IPS-11a (cell line): ENCODE results near the gene BZW1.
A peak's percentile ranks its signal among the peaks of the same experiment; 100 is the strongest.

Experiments used
- H3K4me3 ChIP-seq: one replicate; pipeline ENCODE4 v1.5.1; 2013; ENCODE audit warnings: low read depth, low read length, control low read depth

Gene BZW1

DNA sequence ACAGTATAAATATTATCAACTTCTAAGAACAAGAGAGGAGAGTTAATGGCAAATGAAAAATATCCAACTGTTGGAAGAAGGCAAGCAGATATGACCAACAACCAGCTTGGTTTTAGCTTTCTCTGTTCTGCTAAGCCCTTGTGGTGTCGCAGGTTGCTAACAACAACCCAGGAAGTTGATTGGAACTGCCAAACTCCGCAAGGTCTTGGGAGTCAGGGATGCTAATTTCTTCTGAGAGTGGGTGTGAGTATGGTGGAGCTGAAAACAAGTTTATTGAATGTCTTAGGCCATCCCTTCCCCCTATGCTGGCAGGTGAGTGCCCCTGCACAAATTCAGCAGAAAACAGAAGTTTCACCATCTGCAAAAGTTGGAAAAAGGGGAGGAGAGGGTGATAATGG lies 17.5 kb downstream of the BZW1 start:
- no peak overlapping the region for H3K4me3 ChIP-seq

DNA sequence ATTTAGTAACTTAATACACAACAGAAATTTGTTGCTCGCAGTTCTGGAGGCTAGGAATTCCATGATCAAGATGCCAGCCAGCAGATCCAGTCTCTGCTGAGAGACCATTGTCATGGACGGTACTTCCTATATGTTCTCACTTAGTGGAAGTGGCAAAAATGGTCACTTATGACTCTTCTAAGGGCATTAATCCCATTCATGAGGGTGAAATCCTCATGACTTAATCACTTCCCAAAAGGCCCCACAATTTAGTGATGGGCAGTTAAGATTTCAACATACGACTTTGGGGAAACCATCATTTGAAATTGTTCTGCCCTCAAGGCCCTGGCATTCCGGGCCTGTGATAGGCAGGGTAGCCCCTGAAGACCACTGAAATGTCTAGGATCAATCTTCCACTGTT lies 23.0 kb downstream of the BZW1 start:
- no peak overlapping the region for H3K4me3 ChIP-seq

DNA sequence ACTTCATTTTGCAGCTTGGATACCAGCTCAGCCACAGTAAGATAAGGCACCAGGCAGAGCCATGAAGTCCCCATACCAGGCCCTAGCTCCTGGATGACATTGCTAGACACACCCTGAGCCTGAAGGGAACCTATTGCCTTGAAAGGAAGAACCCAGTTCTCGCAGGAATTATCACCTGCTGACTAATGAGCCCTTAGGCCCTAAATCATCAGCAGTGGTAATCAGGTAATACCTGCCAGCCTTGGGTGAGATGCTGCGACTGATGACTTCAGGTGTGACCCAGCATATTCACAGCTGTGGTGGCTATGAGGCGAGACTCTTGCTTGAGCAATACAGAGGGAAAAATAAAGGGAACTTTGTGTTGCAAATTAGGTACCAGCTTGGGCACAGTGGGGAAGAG lies 27.8 kb downstream of the BZW1 start:
- no peak overlapping the region for H3K4me3 ChIP-seq

DNA sequence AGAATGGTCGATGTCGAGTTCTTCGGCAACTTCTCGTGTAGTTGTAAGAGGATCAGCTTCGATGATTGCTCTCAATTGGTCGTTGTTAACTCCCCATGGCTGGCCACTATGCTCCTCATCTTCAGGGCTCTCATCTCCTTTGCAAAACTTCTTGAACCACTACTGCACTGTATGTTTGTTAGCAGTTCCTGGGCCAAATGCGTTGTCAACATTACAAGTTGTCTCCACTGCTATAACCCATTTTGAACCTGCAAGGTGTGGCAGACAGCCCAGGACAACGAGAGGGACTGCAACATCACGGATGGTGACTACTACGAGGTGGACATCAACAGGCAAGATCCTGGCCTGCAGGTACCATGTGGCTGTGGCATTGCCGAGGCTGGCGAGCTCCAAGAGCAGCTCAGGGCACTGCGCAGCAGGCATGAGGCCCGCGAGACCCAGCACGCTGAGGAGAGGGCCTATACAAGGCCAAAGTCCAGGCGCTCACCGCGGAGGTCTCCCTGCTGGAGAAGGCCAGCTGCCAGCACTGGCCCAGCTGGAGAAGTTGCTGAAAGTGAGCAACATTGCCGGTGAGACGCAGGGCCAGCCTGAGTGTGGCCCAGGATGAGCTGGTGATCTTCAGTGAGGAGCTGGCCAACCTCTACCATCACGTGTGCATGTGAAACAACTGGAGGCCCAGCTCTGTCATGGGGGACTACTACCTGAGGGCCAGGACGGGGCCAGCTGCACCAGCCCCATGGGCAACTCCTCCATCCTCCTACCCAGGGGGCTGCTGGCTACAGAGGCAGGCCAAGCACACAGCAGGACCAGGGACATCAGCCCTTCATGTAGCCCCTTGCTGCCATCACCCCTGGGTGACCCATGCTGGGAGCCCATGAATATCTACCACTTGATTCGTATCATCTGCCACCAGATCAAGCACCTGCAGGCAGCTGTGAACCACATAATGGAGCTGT lies 32.6 kb downstream of the BZW1 start:
- no peak overlapping the region for H3K4me3 ChIP-seq

DNA sequence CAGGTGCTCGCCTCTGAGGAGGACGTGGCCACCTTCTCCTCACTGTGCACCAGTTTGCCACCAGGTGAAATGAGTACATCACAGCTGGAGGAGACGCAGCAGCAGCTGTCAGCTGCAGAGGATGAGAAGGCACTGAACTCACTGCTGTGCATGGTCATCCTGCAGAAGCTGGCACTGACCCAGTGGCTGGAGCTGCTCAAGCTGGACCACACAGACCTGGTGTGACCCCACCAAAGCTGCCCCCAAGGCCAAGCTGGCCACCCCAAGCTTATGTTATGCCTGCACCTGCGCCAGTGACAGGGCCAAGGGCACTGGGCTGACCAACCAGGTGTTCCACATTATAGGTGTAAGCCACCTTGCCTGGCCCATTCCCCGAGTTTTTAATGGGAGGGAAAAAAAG lies 33.5 kb downstream of the BZW1 start:
- no peak overlapping the region for H3K4me3 ChIP-seq

DNA sequence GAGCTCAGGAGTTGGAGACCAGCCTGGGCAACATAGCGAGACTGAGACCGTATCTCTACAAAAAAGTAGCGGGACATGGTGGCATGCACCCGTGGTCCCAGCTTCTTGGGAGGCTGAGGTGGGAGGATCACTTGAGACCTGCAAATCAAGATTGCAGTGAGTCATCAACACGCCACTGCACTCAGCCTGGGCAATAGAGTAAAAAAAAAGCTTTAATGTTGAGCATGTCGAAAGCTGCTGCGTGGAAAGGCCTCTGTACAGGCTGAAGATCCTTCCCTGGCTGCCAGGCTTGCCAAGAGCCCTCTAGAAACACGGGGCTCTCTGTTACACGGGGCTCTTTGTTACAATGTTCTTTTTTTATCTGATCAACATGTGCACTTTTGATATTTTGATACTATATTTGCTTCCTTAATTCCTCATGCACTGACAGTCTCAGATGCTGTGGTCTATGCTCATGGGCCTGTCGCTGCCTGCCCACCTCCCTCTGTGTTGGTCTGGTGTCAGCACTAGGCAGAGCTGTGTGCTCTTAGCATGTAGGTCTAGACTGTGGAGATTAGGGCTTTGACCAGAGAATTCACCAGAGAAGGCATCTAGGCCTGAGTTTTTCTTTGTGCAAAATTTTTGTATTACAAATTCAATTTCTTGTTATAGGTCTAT lies 34.1 kb downstream of the BZW1 start:
- no peak overlapping the region for H3K4me3 ChIP-seq

DNA sequence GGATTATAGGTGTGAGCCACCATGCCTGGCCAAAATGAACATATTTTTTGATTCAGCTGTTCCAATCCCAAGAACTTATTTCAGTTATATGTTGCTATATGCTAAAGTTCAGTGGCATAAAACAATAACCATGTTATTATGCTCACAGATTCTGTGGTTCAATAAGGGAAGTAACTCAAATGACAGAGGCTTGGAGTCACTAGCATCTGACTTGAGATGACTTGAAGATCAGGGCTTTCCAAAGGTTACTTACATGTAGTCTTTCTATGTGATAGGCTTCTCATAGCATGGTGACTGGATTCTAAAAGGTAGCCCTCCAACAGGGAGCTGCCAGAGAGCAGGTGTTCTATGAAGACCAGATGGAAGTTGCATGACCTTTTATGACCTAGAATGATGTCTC lies 35.6 kb downstream of the BZW1 start:
- no peak overlapping the region for H3K4me3 ChIP-seq

DNA sequence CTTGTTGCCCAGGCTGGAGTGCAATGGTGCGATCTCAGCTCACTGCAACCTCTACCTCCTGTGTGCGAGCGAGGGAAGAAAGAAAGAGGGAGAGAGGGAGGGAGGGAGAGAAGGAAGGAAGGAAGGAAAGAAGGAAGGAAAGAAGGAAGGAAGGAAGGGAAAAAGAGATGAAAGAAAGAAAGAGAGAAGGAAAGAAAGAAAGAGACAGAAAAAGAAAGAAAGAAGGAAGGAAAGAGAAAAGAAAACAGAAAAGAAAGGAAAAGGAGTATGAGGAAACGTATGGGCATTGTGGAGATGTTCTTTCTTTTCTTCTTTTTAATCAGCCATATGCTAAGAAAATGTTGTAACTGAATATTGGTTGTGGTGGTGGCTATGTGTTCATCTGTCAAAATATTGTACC lies 36.2 kb downstream of the BZW1 start:
- no peak overlapping the region for H3K4me3 ChIP-seq

DNA sequence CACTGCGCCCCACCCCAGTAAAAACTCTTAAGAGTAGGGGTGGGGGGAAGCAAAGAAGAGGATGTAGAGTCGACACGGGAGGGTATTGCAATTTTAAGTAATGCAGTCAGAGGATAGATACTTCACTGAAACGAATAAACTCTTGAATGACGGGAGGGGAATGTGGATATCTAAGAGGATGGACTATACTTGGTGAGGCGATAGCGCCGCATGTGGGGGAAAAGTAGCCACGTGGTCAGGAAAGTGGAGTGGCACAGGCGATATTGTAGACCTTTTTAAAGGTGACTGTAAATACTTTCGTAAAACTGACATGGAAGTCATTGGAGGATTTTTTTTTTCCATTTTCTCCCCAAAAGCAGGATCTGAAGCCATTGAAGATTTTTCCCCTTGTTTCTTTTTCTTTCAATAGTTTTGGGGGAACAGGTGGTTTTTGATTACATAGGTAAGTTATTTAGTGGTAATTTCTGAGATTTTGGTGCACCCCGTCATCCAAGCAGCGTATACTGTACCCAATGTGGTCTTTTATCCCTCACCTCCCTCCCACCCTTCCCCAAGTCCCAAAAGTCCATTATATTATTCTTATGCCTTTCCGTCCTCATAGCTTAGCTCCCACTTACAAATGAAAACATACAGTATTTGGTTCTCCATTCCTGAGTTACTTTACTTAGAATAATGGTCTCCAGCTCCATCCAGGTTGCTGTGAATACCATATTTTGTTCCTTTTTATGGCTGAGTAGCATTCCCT lies 39.0 kb downstream of the BZW1 start:
- H3K4me3 ChIP-seq, result no peak overlapping the region

DNA sequence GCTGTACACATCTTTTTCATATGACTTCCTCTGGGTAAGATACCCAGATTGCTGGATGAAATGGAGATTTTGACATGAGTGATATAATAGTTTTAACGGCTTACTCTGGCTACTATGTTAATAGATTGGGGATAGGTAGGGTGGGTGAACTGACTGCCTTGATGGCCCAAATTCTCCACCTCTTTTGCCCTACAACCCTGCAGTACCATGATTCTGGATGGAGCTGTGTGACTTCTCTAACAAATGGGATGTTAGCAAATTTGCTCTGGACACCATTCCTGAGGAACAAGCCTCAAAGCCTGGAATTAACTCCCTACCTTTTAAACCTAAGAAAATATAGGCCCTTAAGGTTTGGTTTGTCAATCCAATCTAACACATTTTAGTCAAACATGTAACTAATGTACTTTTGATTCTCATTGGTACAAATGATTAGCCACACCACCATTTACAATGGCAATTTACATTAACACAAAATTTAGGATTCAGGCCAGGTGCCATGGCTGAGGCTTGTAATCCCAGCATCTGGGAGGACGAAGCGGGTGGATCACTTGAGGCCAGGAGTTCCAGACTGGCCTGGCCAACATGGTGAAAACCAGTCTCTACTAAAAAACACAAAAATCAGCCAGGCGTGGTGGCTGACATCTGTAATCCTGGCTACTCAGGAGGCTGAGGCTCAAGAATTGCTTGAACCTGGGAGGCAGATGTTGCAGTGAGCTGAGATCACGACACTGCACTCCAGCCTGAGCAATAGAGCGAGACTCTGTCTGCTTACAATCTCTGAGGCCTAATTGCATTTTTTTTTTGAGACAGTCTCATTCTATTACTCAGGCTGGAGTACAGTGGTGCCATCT lies 39.9 kb downstream of the BZW1 start:
- H3K4me3 ChIP-seq, result no peak overlapping the region

DNA sequence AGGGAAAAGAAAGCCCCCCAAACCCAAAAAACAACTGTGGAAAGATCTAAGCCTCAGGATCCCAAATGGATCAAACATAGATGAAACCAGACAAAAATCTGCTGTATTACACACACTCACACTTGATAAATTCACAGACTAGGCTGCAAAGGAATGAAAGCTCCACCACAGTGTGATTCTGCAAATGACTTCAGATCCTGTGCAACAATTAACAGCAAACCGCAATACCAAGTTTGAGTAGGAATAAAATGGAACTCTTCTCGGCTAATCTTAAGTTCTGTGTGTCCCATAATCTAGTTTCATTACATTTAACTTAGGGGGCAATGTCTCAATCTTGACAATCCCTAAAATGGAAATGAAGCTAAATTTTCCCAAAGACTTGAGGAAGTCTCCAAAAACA lies 40.9 kb downstream of the BZW1 start:
- H3K4me3 ChIP-seq, result no peak overlapping the region

DNA sequence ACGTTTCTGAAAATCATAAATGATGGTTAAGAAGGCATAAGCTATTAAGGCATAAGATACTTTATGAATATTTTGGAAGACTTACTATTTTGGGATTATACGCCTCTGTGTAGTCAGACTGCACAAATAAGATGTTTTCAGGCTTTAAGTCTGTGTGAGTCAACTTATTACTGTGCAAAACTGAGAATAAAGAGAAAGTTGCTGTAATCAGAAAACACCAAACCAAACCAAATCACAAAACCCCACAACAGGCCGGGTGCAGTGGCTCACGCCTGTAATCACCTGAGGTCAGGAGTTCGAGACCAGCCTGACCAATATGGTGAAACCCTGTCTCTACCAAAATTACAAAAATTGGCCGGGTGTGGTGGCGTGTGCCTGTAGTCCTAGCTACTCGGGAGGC lies 45.1 kb downstream of the BZW1 start:
- no peak overlapping the region for H3K4me3 ChIP-seq

DNA sequence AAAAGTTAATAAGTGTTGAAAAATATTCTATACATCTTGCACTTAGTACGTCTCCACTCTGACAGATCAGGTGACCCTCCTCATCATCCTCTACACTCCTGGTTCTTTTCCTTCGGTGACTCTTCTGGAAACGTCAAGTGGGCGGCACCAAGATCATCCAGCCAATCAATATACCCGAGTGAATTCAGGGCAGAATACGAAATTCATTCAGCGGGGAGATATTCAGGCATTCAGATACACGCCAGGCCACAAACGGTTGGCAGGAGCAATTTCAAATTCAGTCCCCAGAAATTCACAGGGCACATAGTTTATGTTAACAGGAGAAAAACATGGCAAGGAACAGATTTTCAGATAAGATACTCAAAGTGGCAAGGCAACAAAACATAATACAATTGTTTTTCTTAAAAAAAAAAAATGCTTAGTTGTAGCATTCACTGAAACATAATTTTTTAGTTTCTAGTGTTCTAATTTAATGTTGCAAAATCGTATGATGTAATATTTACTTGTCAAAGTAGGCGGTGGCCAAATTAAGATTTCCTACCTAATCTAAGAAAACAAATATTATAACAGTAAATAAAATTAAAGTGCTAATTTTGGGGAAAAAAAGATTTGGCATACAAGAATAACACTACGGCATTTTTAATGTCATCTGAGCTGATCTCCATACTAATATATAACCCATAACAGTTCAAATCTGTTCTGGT lies 48.5 kb downstream of the BZW1 start:
- no peak overlapping the region for H3K4me3 ChIP-seq

DNA sequence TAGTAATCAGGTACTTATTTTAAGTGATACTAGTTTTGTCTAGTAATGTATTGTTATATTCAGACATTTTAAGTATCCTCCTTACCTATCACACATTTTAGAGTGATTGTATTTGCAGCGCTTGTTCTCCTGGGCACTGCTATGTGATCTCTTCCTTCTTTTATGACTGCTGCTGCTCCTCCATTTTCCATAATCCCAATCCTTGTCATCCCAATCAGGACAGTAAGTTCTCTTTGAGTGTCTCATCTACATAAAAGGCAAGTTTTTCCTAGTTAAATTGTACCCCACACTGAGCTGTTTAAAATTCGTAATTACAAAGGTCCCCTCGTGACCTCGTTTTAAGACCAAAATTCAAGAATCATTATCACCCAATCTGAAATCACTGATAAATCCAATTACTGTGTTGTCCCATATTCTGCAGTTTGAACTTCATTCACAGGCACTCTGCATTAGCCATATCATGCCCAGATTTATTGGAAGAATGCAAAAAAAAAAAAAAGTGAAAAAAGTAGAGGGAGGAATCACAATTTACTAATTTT lies 50.0 kb downstream of the BZW1 start:
- no peak overlapping the region for H3K4me3 ChIP-seq

DNA sequence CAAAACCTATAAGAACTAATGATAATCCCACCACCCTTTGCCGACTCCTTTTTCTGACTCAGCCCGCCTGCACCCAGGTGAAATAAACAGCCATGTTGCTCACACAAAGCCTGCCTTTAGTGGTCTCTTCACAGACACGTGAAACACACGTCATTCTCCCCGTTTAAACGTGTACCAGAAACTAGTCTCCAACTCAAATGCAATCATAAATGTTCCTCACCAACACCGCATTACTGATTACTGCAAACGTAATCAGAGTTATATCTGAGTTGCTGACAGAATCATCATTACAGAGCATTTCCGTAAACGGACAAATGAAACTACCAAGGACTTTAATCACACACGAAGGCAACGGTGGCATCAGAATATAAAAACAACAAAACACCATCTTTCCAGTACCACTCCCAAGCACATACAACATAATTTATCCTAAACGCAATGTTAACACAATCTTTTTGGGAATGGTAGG lies 50.9 kb downstream of the BZW1 start:
- peak overlapping the region; percentile 100 for H3K4me3 ChIP-seq

DNA sequence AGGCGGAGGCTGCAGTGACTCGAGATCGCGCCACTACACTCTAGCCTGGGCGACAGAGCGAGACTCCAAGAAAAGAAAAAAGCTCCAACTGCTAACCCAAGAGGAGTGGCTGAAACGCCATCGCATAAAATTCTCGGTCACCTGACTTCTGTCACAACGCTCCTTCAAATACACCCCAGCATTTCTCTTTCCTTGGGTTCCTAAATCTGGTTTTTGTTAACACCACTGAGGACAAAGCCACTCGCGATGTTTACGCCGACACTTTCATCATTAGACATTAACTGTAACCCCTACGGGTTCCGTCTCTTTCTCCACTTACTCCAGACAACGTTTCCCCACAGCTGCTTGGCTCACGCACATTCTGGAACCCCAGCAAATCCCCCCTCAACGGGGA lies 52.1 kb downstream of the BZW1 start:
- H3K4me3 ChIP-seq, result peak overlapping the region; percentile 100

DNA sequence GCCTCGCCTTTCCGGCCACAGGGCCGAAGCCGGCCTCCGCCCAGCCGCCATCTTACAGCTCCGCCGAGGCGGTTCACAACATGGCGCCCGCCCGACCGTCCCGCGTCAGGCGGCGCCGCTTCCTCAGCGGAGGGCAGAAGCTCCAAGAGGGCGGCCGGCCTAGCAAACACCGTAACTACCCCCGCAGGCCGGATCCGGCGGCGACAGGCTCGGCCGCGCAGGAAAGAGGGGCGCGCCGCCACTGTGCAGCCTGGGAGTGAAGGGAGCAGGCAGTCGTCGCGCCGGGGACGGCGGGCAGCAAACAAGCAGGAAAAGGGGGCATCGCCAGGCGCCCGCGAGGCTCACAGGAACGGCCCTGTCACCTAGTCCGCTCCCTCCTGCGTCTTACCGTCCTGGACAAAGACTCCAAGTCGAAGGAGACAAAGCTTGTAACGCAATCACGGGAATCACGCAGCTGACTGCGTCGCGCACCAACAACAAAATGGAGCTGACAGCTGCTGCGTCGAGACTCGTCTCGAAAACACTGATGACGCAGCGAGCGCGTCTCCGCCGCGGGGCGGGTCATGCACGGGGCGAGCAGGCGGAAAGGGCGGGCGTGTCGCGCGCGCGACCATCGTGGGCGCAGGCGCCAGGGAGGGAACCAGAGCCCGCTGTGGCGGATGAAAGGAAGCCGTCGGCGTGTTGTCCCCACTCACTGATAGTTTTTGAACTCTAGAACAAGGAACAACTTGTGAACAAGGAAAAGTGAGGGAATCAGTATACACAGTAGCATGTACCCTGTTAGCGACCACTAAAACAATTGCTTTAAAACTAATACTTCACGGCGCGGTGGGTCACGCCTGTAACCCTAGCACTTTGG lies 52.7 kb downstream of the BZW1 start, which contains the start of gene CLK1:
TSS of gene CLK1 (minus strand) at position 483 of the 859 bp plus-strand sequence. CDS start 2,796 bp downstream, outside the sequence.
- H3K4me3 ChIP-seq, result peak within 1 kb of the TSS; percentile 100

DNA sequence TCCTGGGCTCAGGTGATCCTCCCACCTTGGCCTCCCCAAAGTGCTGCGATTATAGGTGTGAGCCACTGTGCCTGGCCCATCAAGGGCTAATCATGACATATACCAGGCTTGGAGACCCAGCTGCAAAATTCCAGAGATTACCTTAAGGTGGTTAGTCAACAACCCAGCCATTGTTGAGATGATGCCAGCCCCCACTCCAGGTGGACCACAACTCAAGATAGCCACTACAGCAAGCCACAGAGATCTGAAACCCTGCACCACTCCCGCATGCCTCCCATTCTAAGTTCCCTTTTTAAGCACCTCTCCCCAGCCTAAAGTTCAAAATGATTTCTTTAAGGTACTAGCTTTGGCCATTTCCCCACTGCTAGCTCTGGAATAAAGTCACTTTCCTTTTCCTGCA lies 57.3 kb downstream of the BZW1 start:
- H3K4me3 ChIP-seq, result no peak overlapping the region

DNA sequence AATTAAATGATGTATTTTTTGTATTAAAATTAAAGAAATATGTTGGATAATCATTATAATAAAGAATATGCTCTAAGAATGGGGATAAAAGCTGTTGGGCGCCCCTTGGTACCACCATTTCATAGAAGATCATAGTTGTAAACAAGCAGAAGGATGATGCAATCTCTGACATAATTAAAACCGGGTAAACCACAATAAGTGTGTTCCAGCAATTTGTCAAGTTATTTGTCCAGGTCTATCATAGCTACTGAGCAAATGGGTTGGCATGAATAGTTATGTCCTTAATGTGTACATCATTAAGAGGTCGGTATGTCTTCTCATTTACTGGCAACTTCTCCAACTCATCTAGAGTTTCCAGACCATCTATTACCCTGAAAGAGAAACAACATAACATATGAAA lies 59.4 kb downstream of the BZW1 start:
- H3K4me3 ChIP-seq, result no peak overlapping the region
